GM23338 (cell line): ENCODE results near the gene MFSD6.

ENCODE experiments used
- POLR2AphosphoS5 ChIP-seq: IDR thresholded peaks from 2 replicates; pipeline ENCODE4 v1.6.1; 2016; ENCODE audit warnings: antibody characterized with exemption, low read depth
- ZNF331 ChIP-seq: fragments of 250-450 bp; sonication (Bioruptor Pico); IDR thresholded peaks from 2 replicates; pipeline ENCODE4 v1.5.0; 2020; ENCODE audit warnings: low read depth, mild to moderate bottlenecking, moderate library complexity
- TF ChIP-seq, protein P1 (sequence below), 2 experiments: fragments of 200-600 bp in 1 of 2; sonication (generic) in 1 of 2; conservative IDR thresholded peaks; 2 replicates each; pipeline versions ENCODE4 v1.5.1 to v1.6.1; 2016 to 2017; ENCODE audit warnings: antibody characterized with exemption in 2 of 2, low read depth in 2 of 2, mild to moderate bottlenecking in 2 of 2, moderate library complexity in 1 of 2

DNA sequence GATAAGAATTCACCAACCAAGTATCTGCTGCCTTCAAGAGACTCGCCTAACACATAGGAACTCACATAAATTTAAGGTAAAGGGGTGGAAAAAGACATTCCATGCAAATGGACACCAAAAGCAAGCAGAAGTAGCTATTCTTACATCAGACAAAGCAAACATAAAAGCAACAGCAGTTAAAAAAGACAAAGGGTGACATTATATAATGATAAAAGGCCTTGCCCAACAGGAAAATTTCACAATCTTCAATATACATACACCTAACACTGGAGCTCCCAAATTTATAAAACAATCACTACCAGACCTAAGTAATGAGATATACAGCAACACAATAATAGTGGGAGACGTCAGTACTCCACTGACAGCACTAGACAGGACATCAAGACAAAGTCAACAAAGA, 84.9 kb downstream of the MFSD6 start:
- TF ChIP-seq, protein P1, sequence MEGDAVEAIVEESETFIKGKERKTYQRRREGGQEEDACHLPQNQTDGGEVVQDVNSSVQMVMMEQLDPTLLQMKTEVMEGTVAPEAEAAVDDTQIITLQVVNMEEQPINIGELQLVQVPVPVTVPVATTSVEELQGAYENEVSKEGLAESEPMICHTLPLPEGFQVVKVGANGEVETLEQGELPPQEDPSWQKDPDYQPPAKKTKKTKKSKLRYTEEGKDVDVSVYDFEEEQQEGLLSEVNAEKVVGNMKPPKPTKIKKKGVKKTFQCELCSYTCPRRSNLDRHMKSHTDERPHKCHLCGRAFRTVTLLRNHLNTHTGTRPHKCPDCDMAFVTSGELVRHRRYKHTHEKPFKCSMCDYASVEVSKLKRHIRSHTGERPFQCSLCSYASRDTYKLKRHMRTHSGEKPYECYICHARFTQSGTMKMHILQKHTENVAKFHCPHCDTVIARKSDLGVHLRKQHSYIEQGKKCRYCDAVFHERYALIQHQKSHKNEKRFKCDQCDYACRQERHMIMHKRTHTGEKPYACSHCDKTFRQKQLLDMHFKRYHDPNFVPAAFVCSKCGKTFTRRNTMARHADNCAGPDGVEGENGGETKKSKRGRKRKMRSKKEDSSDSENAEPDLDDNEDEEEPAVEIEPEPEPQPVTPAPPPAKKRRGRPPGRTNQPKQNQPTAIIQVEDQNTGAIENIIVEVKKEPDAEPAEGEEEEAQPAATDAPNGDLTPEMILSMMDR (conservative IDR thresholded peaks at IDR 0.05; ENCODE audit: low read depth in 2 of 2) = no peak
- TF ChIP-seq ZNF331 (CRISPR knock-in tag) (no peak), POLR2AphosphoS5 (no peak)
